ENCODE results near the gene RASGEF1B.

RASGEF1B gene

DNA sequence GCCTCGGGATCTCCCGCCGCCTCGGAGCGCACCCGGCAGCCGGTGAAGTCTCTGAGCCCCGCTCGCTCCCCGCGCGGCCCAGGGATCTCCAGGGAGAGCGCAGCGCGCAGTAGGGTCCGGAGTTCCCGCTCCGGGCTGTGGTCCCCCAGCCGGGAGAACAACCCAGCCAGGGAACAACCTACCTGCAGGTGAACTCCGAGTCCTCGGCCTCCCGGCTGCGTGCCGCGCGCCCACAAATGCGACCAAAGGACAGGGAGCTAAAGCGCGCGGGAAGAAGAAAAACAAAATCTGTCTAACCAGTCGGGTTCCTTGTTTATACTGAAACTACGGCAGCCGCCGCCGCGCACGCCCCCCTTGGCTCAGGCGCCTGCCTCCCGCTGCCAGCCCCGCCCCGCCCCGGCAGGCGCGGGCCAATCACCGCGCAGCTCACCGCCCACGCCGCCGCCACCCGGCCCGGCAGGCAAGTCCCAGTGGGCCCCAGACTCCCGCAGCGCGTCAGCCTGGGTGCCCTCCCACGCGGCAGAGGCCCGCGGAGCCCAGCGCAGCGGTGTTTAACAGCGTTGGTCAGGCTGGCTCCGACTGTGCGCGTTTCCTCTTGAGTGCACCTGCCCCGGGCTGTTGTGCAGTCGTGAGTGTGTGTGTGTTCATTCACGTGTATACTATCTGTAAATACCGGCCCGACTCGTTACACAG, at the start of gene RASGEF1B:
RASGEF1B (minus strand) TSS at position 320 of the 693 bp plus-strand sequence. CDS start 12,399 bp downstream, outside the sequence.
- TF ChIP-seq, protein P1, sequence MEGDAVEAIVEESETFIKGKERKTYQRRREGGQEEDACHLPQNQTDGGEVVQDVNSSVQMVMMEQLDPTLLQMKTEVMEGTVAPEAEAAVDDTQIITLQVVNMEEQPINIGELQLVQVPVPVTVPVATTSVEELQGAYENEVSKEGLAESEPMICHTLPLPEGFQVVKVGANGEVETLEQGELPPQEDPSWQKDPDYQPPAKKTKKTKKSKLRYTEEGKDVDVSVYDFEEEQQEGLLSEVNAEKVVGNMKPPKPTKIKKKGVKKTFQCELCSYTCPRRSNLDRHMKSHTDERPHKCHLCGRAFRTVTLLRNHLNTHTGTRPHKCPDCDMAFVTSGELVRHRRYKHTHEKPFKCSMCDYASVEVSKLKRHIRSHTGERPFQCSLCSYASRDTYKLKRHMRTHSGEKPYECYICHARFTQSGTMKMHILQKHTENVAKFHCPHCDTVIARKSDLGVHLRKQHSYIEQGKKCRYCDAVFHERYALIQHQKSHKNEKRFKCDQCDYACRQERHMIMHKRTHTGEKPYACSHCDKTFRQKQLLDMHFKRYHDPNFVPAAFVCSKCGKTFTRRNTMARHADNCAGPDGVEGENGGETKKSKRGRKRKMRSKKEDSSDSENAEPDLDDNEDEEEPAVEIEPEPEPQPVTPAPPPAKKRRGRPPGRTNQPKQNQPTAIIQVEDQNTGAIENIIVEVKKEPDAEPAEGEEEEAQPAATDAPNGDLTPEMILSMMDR (IDR thresholded peaks at IDR 0.05; ENCODE audit: low read depth, low read length): no peak
- peak; percentile 4 for DNase-seq (ENCODE audit: extremely low read depth, low read depth)

DNA sequence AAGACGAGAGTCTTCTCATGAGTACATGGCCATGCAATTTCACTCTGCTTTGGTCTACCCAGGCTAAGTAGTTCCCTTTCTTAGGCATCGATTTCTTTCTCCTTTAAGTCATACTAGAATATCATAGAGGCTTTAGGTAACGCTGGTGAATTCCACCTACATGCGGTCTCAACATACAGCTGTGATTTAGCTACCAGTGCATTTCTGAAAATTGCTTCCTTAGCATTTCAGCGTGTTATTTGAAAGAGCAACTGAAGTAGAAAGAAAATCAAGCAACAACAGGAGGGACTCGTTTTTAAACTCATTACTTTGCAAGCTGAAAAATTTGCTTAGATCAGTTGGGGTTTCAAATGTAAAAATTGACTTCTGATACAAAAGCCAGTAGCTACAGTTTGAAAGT, 48.1 kb upstream of the RASGEF1B start:
- no peak for DNase-seq (ENCODE audit: extremely low read depth, low read depth)
- TF ChIP-seq, protein P1 (IDR thresholded peaks at IDR 0.05; ENCODE audit: low read depth, low read length): no peak

DNA sequence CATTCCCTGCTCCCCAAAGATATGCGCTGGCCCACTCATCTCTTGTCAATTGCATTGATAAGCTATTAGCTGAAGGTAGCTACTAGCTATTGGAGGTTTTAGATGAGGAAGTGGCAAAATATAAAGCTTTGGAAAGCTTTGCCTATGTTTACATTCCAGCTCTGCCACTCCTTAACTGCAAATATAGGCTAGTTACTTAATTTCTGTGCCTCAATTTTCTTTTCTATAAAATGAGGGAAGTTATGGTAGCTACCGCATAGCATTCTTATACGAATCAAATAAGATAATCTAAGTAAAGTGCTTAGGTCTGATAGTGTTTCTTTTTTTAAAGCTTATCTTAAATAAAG, 47.7 kb upstream of the RASGEF1B start:
- TF ChIP-seq, protein P1 (IDR thresholded peaks at IDR 0.05; ENCODE audit: low read depth, low read length): no peak

DNA sequence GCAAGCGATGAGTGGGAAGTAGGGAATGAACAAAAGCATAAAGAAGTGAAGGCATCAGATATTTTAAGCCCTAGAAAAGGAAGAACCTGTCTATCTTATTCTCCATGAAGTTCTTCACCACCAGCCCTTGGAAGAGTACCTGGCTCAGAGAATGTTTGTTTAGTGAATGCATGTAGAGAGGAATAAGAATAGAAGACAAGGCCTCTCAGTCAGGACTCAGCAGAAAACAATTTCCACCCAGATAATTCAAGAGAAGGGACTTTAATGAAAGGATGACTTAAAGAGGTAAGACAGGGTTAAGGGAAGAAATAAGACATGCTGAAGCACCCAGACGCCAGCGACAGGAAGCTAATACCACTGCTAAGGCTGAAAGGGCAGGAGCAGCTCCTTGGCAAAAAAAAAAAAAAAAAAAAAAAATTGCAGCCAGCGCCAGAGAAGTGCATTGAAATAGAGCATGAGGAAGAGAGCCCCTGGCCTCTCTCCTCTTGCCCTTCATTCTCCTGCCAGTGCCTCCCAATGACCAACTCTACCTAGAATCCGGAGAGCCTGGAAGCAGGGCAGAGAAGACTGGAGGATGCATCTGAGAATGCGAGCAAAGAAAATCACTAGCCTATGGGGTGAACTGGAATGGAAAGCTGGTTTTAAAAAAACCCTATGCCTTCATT, 47.2 kb upstream of the RASGEF1B start:
- TF ChIP-seq, protein P1 (IDR thresholded peaks at IDR 0.05; ENCODE audit: low read depth, low read length): no peak
- DNase-seq (ENCODE audit: extremely low read depth, low read depth): no peak

More for the DNA sequence above, 47.7 kb upstream of the RASGEF1B start:
- no peak for DNase-seq (ENCODE audit: extremely low read depth, low read depth)

DNA sequence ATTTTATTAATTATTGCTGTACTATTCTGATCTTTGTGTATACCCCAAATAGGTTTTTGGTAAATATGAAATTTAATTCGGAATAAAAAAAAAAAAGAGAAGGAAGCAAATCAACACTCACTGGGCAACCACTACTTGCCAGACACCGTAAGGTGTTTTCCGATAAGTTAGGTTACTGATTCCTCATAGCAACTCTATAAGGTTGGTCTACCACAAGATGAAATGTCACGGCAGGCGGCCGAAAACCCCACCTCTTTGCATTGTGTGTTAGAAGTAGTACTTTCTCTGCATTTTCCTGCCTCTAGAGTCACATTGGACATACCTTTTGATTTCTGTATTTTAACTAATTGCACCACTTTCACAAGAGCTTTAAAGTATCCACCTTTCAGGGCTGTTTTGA, 44.5 kb upstream of the RASGEF1B start:
- TF ChIP-seq, protein P1 (IDR thresholded peaks at IDR 0.05; ENCODE audit: low read depth, low read length): no peak
- DNase-seq (ENCODE audit: extremely low read depth, low read depth): no peak

DNA sequence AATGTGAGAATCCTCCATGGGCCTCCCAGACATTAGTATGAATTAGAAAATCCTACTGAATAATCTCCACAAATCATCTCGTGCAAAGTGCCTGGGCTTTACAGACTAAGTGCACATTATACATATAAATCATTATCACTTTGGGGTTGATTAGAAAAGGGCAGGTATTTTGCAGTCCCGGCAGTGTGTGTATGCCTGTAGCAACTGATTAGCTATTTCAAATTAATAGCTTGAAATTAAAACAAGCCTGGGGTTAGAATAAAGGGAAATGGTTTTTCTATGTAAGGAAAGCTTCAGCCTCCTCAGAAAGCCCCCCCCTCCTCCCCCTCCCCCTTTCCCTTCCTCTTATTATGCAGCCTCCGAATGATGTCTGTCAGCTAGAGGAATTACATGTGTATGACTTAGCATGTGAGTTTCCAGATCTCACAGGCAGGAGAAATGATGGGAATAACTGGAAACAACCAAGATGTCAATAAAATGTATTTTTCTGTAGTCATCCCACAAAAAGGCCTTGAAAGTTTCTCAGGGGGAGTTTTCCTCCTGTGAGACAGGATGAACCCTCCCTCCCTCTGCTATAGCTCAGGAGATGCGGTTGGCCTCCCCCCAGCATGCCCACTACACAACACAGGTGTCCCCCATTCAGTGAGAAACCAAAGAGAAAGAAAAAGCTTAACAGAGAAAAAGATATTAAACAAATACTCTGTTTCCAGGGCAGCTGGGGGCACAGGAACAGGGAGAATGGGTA, 41.2 kb upstream of the RASGEF1B start:
- DNase-seq (ENCODE audit: extremely low read depth, low read depth): no peak

More for the DNA sequence above, 41.2 kb upstream of the RASGEF1B start:
- TF ChIP-seq, protein P1 (IDR thresholded peaks at IDR 0.05; ENCODE audit: low read depth, low read length): no peak
